UCSD-AML1 (cell line): ENCODE results near the gene DYSF.

Experiments
- DNase-seq: peaks from one replicate; lab custom pipeline; 2025; ENCODE audit not compliant: unreplicated experiment; lab: John Stamatoyannopoulos, UW

The DYSF gene

GRCh38 chr2:71455741-71456569 lies 2.6 kb downstream of the DYSF start:
- DNase-seq = peak; percentile 80

- no peak for DNase-seq
These were observed 3.3 kb downstream of the DYSF start for GRCh38 chr2:71456617-71457016.

- DNase-seq = no peak
These were observed 4.0 kb downstream of the DYSF start for GRCh38 chr2:71457123-71457915.

- no peak for DNase-seq
These were observed 4.6 kb downstream of the DYSF start for GRCh38 chr2:71457923-71458322.

- no peak for DNase-seq
These were observed 5.2 kb downstream of the DYSF start for GRCh38 chr2:71458413-71459083.

GRCh38 chr2:71459084-71459431 lies 5.7 kb downstream of the DYSF start:
- no peak for DNase-seq

GRCh38 chr2:71460056-71460455 lies 6.7 kb downstream of the DYSF start:
- no peak for DNase-seq

- DNase-seq = peak; percentile 41
These were observed 7.4 kb downstream of the DYSF start for GRCh38 chr2:71460595-71461303.

- no peak for DNase-seq
These were observed 7.9 kb downstream of the DYSF start for GRCh38 chr2:71461304-71461671.

- DNase-seq = no peak
These were observed 8.8 kb downstream of the DYSF start for GRCh38 chr2:71462056-71462605.

GRCh38 chr2:71462641-71463341 lies 9.4 kb downstream of the DYSF start:
- DNase-seq = no peak

- DNase-seq = no peak
These were observed 9.9 kb downstream of the DYSF start for GRCh38 chr2:71463342-71463654.

- DNase-seq = no peak
These were observed 11.0 kb downstream of the DYSF start for GRCh38 chr2:71464389-71464788.

GRCh38 chr2:71465356-71465755 lies 12.0 kb downstream of the DYSF start:
- no peak for DNase-seq

GRCh38 chr2:71465961-71466300 lies 12.6 kb downstream of the DYSF start:
- DNase-seq = no peak

GRCh38 chr2:71466301-71467179 lies 13.2 kb downstream of the DYSF start:
- DNase-seq = peak; percentile 40

- DNase-seq = no peak
These were observed 13.9 kb downstream of the DYSF start for GRCh38 chr2:71467180-71467815.

GRCh38 chr2:71468279-71469015 lies 15.1 kb downstream of the DYSF start:
- DNase-seq = no peak
